HepG2 (cell line): ENCODE data around the gene L2HGDH.

Experiments
- CTCF ChIP-seq: sonication (generic); formaldehyde crosslinking; IDR thresholded peaks from 2 replicates; pipeline ENCODE4 v1.5.0; 2020; ENCODE audit warnings: mild to moderate bottlenecking, missing genetic modification reagents, moderate library complexity
- E2F5 ChIP-seq: sonication (generic); formaldehyde crosslinking; conservative IDR thresholded peaks from 2 replicates; pipeline ENCODE4 v1.4.0; 2020; ENCODE audit warnings: missing genetic modification reagents
- ELF1 ChIP-seq: sonication (generic); formaldehyde crosslinking; IDR thresholded peaks from 2 replicates; pipeline ENCODE4 v1.4.0; 2020; ENCODE audit warnings: missing genetic modification reagents
- EZH2 ChIP-seq: conservative IDR thresholded peaks from 2 replicates; pipeline ENCODE4 v1.6.1; 2012; ENCODE audit warnings: mild to moderate bottlenecking, low read depth, low read length, moderate library complexity
- FOXK1 ChIP-seq: sonication (generic); formaldehyde crosslinking; IDR thresholded peaks from 2 replicates; pipeline ENCODE4 v1.4.0; 2020; ENCODE audit warnings: low read depth, missing genetic modification reagents, borderline replicate concordance
- MAZ ChIP-seq, 2 experiments: sonication (generic) in 1 of 2; formaldehyde crosslinking in 1 of 2; IDR thresholded peaks; 2 replicates each; pipeline versions ENCODE4 v1.5.0 to v1.6.1; 2012 to 2020; ENCODE audit warnings: low read depth in 2 of 2, mild to moderate bottlenecking in 2 of 2, borderline replicate concordance in 1 of 2, improper control_type of control experiment in 1 of 2, low read length in 1 of 2, missing genetic modification reagents in 1 of 2, moderate library complexity in 1 of 2
- POLR2AphosphoS5 ChIP-seq: IDR thresholded peaks from 2 replicates; pipeline ENCODE4 v1.6.1; 2012; ENCODE audit warnings: low read depth, low read length
- SNAPC4 ChIP-seq: sonication (generic); formaldehyde crosslinking; IDR thresholded peaks from 2 replicates; pipeline ENCODE4 v1.4.0; 2020; ENCODE audit warnings: mild to moderate bottlenecking, missing genetic modification reagents
- SNRNP70 ChIP-seq: fragments of 200-400 bp; formaldehyde crosslinking; IDR thresholded peaks from 2 replicates; pipeline ENCODE4 v1.6.1; 2017; ENCODE audit warnings: mild to moderate bottlenecking, low read depth, low read length, moderate library complexity
- USF2 ChIP-seq, 2 experiments: sonication (generic) in 1 of 2; formaldehyde crosslinking in 1 of 2; IDR thresholded peaks; 2 replicates each; pipeline versions ENCODE4 v1.5.1 to v1.6.1; 2011 to 2020; ENCODE audit warnings: borderline replicate concordance in 1 of 2, low read depth in 1 of 2, low read length in 1 of 2, mild to moderate bottlenecking in 1 of 2, missing genetic modification reagents in 1 of 2, moderate library complexity in 1 of 2
- ZNF660 ChIP-seq: sonication (generic); formaldehyde crosslinking; IDR thresholded peaks from 2 replicates; pipeline ENCODE4 v1.5.1; 2020; ENCODE audit warnings: mild to moderate bottlenecking, low read depth, missing genetic modification reagents, borderline replicate concordance
- ZNF788 ChIP-seq: sonication (generic); formaldehyde crosslinking; IDR thresholded peaks from 2 replicates; pipeline ENCODE4 v1.5.0; 2020; ENCODE audit warnings: mild to moderate bottlenecking, missing genetic modification reagents, borderline replicate concordance

GRCh38 chr14:50347521-50347920 lies 35.5 kb upstream of the L2HGDH start:
- no peak for TF ChIP-seq POLR2AphosphoS5
- no peak for TF ChIP-seq EZH2
- no peak for TF ChIP-seq SNAPC4 (CRISPR knock-in tag)
- TF ChIP-seq FOXK1 (CRISPR knock-in tag), result no peak
- TF ChIP-seq SNRNP70, result no peak
- no peak for TF ChIP-seq ZNF660 (CRISPR knock-in tag)
- no peak for TF ChIP-seq E2F5 (CRISPR knock-in tag)
- no peak for TF ChIP-seq ELF1 (CRISPR knock-in tag)
- no peak for TF ChIP-seq USF2 (IDR thresholded peaks at IDR 0.05; ENCODE audit: low read depth, low read length)
- no peak for TF ChIP-seq USF2 (CRISPR knock-in tag; IDR thresholded peaks at IDR 0.05; ENCODE audit: borderline replicate concordance)
- TF ChIP-seq CTCF, result no peak
- no peak for TF ChIP-seq MAZ (IDR thresholded peaks at IDR 0.05; ENCODE audit: borderline replicate concordance, low read depth, low read length)
- no peak for TF ChIP-seq MAZ (CRISPR knock-in tag; IDR thresholded peaks at IDR 0.05; ENCODE audit: low read depth)
- no peak for TF ChIP-seq ZNF788
